Measurements from ENCODE around the gene NDUFS3.

The NDUFS3 gene

GRCh38 chr11:47571357-47571729, 7.5 kb upstream of the NDUFS3 start:
- Mint-ChIP-seq H3K4me3 (no peak overlapping the region), H3K27ac (peak overlapping the region; percentile 11), H3K9me3 (no peaks in the 10 kb centered on the region), H3K4me1 (peaks cover 9% of the 10 kb centered on the region), H3K27me3 (no peaks in the 10 kb centered on the region), H3K36me3 (peaks cover 30% of the 10 kb centered on the region)
- no peak for ATAC-seq

- Mint-ChIP-seq H3K36me3 (peaks cover 31% of the 10 kb centered on the region), H3K9me3 (no peaks in the 10 kb centered on the region), H3K4me1 (peaks cover 7% of the 10 kb centered on the region), H3K27ac (no peak overlapping the region), H3K27me3 (no peaks in the 10 kb centered on the region), H3K4me3 (no peak overlapping the region)
- ATAC-seq, result no peak
These were observed 7.0 kb upstream of the NDUFS3 start for GRCh38 chr11:47571895-47572294.

DNA sequence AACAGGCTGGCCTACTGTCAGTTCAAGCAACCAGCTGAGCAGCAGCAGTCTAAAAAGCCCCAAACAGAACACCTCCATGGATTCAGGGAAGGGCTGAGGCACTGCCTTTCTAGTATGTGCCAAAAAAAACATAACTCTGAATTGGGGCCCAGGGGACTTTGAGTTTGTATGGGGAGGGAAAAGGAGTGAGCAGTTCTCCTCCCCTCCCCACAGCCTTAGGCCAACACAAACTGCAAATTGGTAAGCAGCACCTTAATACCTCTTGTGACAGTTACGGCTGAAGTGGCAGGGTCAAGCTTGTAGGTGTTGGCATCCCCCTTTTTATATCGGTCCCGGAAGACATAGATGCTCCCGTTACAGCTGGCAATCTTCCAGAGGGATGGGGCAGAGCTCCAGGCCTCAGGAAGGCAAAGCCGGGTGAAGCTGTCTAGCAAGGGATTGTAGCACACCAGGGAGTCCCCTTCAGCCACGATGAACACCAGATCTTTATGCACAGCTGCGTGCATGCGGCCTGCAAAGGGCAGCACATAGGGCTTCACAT, 6.1 kb upstream of the NDUFS3 start:
- Mint-ChIP-seq H3K4me1 (peaks cover 16% of the 10 kb centered on the region), H3K36me3 (peaks cover 31% of the 10 kb centered on the region), H3K4me3 (no peak overlapping the region), H3K27ac (no peak overlapping the region), H3K9me3 (no peaks in the 10 kb centered on the region), H3K27me3 (no peaks in the 10 kb centered on the region)
- ATAC-seq, result no peak

GRCh38 chr11:47573321-47573720, 5.6 kb upstream of the NDUFS3 start:
- Mint-ChIP-seq H3K27me3 (no peaks in the 10 kb centered on the region), H3K4me3 (no peak overlapping the region), H3K4me1 (peaks cover 20% of the 10 kb centered on the region), H3K9me3 (no peaks in the 10 kb centered on the region), H3K36me3 (peaks cover 31% of the 10 kb centered on the region), H3K27ac (no peak overlapping the region)
- no peak for ATAC-seq

DNA sequence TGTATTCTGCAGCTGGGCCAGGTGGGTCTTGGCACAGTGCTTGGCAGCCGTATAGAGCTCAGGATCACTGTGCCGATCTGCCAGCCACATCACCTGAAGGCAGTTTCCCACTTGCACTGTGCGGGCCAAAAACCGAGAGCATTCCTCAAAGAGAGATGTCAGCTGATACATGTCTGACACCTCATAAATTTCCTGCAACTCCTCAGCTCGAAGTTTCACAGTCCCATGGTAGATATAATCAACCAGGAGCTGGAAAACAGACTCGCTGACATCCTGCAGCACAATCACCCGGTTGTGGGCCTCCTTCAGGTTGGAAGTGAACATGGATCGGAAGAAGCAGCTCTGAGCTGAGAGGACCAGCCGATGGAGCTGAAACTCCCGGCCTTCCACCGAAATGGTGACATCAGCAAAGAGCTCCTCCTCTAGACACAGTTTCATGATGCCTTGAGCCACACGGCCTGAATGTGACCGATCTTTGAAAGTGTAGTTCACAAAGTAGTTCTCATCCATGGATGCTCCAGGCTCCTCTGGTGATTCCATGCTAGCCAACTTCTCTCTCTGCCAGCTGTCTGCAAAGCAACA, 1.3 kb upstream of the NDUFS3 start:
- no peak for ATAC-seq
- H3K27ac Mint-ChIP-seq, result no peak overlapping the region
- H3K4me3 Mint-ChIP-seq, result peak overlapping the region; percentile 99
- H3K9me3 Mint-ChIP-seq, result no peaks in the 10 kb centered on the region
- H3K27me3 Mint-ChIP-seq, result no peaks in the 10 kb centered on the region
- H3K4me1 Mint-ChIP-seq, result peaks cover 34% of the 10 kb centered on the region
- H3K36me3 Mint-ChIP-seq, result peaks cover 36% of the 10 kb centered on the region

- Mint-ChIP-seq H3K9me3 (no peaks in the 10 kb centered on the region), H3K27ac (no peak overlapping the region), H3K36me3 (peaks cover 38% of the 10 kb centered on the region), H3K27me3 (no peaks in the 10 kb centered on the region), H3K4me3 (no peak overlapping the region), H3K4me1 (peaks cover 14% of the 10 kb centered on the region)
- ATAC-seq, result no peak
These were observed 5.0 kb downstream of the NDUFS3 start for GRCh38 chr11:47583844-47584243.

DNA sequence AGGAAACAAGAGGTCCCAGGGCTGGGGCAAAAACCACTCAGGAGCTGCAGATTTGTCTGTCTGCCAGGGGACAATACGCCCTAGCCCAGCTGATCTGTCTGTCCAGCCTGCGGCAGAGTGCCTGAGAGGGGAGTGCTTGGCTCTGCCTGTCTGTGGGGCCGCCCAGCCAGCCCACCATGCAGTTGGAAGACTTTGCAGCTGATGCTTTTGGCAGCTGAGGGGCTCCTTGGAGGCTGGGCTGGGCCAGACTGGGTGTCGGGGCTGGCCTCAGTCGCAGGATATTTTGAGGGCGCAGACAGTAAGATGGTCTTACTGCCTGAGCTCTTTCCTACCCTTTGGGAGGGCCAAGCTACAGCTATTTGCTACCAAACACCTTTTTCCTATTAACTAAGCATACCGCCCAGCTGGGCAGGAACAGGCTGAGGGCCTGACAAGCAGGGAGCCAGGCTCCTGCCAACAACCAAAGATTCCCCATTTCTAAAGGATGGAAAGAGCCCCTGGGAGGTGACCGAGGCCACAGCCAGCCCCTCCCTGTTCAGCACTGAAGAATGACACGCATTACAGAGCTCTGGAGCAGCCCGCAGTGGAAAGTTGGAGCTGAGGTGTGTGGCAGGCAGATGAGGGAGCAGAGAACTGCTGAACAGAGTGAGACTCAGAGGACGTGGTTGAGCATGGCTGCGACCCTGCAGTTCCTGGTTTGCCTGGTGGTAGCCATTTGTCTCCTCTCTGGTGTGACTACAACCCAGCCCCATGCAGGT, 7.4 kb downstream of the NDUFS3 start, which contains the start of gene FAM180B:
Gene FAM180B, plus strand, starts transcription at position 581 of the 758 bp plus-strand sequence. Its CDS starts 91 bp downstream, at position 672.
- Mint-ChIP-seq H3K36me3 (peaks cover 38% of the 10 kb centered on the region), H3K4me1 (no peaks in the 10 kb centered on the region), H3K9me3 (no peaks in the 10 kb centered on the region), H3K27ac (no peak within 1 kb of the TSS), H3K4me3 (no peak within 1 kb of the TSS), H3K27me3 (no peaks in the 10 kb centered on the region)
- no peak for ATAC-seq

GRCh38 chr11:47587039-47587716, 8.3 kb downstream of the NDUFS3 start:
- Mint-ChIP-seq H3K4me3 (no peak overlapping the region), H3K27ac (no peak overlapping the region), H3K9me3 (no peaks in the 10 kb centered on the region), H3K4me1 (no peaks in the 10 kb centered on the region), H3K36me3 (peaks cover 29% of the 10 kb centered on the region), H3K27me3 (no peaks in the 10 kb centered on the region)
- no peak for ATAC-seq

- no peak overlapping the region for H3K27ac Mint-ChIP-seq
- H3K36me3 Mint-ChIP-seq, result peaks cover 25% of the 10 kb centered on the region
- H3K4me1 Mint-ChIP-seq, result no peaks in the 10 kb centered on the region
- peak; percentile 5 for ATAC-seq
- H3K27me3 Mint-ChIP-seq, result peaks cover under 1% of the 10 kb centered on the region
- no peaks in the 10 kb centered on the region for H3K9me3 Mint-ChIP-seq
- H3K4me3 Mint-ChIP-seq, result no peak overlapping the region
These were observed 9.0 kb downstream of the NDUFS3 start for GRCh38 chr11:47587723-47588326.

DNA sequence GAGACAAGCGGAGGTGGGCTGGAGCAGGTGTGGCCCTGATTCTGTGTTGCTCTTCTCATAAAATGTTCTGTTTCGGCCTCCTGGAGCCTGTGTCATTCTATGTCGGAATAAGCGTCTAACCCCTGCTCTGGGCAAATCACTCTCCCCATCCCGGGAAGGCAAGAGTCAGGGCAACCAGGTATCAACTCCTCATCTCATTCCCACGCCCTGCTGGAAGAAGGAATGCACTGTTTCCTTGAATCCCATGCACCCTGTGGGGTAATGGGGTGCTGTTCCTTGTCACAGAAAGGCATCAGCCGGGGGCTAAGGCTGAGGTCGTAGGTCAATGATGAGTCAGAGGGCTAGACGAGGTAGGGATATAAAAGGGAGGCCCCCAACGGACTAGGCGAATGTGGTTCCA, 10.2 kb downstream of the NDUFS3 start:
- H3K36me3 Mint-ChIP-seq, result peaks cover 16% of the 10 kb centered on the region
- peaks cover 14% of the 10 kb centered on the region for H3K27me3 Mint-ChIP-seq
- no peak overlapping the region for H3K27ac Mint-ChIP-seq
- no peaks in the 10 kb centered on the region for H3K9me3 Mint-ChIP-seq
- no peak overlapping the region for H3K4me3 Mint-ChIP-seq
- H3K4me1 Mint-ChIP-seq, result peaks cover 11% of the 10 kb centered on the region
- no peak for ATAC-seq

- Mint-ChIP-seq H3K4me3 (no peak overlapping the region), H3K4me1 (peaks cover 11% of the 10 kb centered on the region), H3K36me3 (peaks cover 11% of the 10 kb centered on the region), H3K9me3 (no peaks in the 10 kb centered on the region), H3K27ac (no peak overlapping the region), H3K27me3 (peaks cover 19% of the 10 kb centered on the region)
- ATAC-seq, result peak; percentile 9
These were observed 10.7 kb downstream of the NDUFS3 start for GRCh38 chr11:47589584-47589976.

DNA sequence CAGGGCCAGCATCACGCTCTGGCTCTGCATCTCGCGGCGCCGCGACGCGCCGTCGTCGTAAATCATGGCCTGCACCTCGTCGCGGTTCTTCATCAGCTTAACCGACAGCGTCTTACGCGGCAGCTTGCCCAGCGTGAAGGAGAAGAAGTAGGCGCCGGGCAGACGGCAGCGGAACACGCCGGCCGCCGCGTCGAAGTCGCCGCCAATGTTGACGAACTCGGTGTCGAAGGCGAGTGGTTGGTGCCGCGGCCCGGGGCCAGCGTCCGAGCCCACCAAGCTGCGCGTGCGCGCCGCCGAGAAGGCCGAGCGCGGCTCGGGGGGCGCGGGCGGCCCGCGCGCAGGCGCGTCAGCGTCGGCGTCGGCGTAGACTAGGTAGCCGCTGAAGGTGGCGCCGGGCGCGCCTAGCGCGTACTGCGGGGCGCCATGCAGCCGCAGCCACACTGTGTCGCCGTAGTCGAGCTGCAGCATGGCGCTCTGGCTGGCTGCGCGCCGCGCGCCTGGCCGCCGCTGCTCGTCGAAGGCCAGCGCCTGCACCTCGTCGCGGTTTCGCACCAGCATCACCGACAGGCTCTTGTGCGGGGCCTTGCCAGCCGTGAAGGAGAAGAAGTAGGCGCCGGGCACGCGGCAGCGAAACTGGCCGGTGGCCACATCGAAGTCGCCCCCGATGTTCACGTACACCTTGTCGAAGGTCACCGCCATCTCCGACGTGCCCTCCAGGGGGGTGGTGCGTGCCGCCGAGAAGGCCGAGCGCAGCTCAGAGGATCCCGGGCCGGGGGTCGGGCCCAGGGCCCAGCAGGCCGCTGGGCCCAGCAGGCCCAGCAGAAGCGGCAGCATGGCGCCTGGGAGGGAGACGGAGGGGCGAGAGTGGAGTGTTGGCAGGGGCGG, 11.3 kb downstream of the NDUFS3 start:
- Mint-ChIP-seq H3K4me3 (no peak overlapping the region), H3K4me1 (peaks cover 11% of the 10 kb centered on the region), H3K27ac (no peak overlapping the region), H3K36me3 (peaks cover 5% of the 10 kb centered on the region), H3K9me3 (no peaks in the 10 kb centered on the region), H3K27me3 (peaks cover 25% of the 10 kb centered on the region)
- no peak for ATAC-seq

DNA sequence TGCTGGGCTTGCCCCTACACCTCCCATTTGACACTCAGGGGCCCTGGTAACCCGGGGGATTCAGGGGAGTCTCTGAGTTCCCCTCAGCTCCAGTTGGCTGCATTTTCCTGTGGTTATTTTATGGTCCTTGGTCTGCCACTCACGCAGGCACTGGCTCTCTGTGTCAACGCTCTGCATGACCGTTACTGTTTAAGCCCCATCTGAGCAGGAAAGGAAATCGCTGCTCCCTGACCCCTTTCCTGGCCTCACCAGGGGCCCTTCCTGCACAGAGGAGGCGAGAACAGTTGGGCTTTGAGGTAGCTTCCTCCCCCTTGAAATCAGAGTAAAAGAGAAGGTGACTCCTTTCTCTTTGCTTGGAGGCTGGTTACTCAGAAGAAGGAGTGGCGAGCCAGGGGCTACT, 12.9 kb downstream of the NDUFS3 start:
- Mint-ChIP-seq H3K4me3 (no peak overlapping the region), H3K27ac (no peak overlapping the region)

DNA sequence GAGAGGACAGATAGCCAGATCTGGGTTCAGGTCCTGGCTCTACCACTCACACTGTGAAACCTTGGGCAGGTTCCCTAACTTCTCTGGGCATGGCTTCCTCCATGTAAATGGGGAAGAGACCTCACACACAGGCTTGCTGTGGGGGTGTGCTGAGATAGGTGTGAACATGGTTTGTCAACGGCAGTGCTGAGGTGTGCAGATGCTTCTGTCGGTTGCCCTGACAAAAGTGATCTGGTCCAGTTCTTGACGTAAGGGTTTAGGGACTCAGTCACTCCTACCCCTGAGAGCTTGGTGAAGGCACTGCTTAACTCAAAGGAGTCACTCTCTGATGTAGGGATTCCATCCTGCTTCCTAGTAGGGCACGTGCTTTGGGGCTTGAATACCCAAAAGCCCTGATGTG, 13.4 kb downstream of the NDUFS3 start:
- Mint-ChIP-seq H3K4me3 (no peak overlapping the region), H3K27me3 (peaks cover 35% of the 10 kb centered on the region), H3K4me1 (peaks cover 11% of the 10 kb centered on the region), H3K36me3 (no peaks in the 10 kb centered on the region), H3K27ac (no peak overlapping the region), H3K9me3 (no peaks in the 10 kb centered on the region)
- ATAC-seq, result no peak

More for the DNA sequence above, 12.9 kb downstream of the NDUFS3 start:
- Mint-ChIP-seq H3K9me3 (no peaks in the 10 kb centered on the region), H3K36me3 (no peaks in the 10 kb centered on the region), H3K4me1 (peaks cover 11% of the 10 kb centered on the region), H3K27me3 (peaks cover 35% of the 10 kb centered on the region)
- no peak for ATAC-seq
